ENCODE data around the gene GBGT1. TPM values are rescaled to one million over a fixed set of nuclear protein-coding genes. Genes with fewer than 3 reads are reported as not detected.

The GBGT1 gene
- total and polyA plus RNA-seq, 2 experiments from 2014 or later: 4.0 to 10.1 TPM

DNA sequence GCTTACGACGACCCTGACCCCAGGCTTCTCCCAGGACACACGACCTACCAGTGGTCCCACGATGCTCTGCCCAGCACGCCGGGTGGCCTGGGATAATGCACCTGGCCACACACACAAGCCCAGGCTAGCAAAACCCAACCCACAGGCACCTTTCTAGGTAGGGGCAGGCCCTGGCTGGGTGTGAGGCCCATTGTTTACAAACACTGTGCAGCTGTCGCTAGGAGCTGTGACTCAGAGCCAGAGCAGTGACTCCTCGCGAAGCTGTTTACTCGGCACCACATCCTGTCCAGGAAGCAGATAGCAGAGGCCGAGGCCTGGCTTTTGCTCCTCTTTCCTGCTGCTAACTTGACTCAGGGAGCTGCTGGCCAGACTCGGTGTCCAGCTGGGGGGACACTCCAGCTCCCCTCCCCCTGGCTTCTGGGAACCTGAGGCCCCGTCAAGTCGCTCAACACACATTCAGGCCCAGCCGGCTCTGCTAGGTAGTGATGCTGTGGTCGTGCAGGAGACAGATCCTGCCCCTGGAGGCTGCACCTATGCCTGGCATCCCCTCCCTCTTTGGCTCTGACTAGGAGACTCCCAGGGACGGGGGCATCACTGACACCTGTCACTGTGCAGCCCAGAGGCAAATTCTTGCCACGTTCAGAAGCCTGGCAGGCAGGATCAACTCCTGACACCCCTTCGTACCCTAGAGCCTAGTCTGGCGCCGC lies 29.9 kb downstream of the GBGT1 start:
- DNase-seq (ENCODE audit: low spot score): peak; percentile 94
- no peak for TF ChIP-seq EZH2phosphoT487 (IDR thresholded peaks at IDR 0.05; ENCODE audit: low read depth, severe bottlenecking, unreplicated experiment)
- TF ChIP-seq, protein P1, sequence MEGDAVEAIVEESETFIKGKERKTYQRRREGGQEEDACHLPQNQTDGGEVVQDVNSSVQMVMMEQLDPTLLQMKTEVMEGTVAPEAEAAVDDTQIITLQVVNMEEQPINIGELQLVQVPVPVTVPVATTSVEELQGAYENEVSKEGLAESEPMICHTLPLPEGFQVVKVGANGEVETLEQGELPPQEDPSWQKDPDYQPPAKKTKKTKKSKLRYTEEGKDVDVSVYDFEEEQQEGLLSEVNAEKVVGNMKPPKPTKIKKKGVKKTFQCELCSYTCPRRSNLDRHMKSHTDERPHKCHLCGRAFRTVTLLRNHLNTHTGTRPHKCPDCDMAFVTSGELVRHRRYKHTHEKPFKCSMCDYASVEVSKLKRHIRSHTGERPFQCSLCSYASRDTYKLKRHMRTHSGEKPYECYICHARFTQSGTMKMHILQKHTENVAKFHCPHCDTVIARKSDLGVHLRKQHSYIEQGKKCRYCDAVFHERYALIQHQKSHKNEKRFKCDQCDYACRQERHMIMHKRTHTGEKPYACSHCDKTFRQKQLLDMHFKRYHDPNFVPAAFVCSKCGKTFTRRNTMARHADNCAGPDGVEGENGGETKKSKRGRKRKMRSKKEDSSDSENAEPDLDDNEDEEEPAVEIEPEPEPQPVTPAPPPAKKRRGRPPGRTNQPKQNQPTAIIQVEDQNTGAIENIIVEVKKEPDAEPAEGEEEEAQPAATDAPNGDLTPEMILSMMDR (IDR thresholded peaks at IDR 0.05; ENCODE audit: poor library complexity): no peak
- TF ChIP-seq EZH2 (IDR thresholded peaks at IDR 0.05; ENCODE audit: borderline replicate concordance): no peak
- H3K27me3 ChIP-seq: no peaks in the 10 kb centered on the region
- H3K4me2 ChIP-seq: peak overlapping the region; percentile 43
- no peak overlapping the region for H3K4me3 ChIP-seq
- peaks cover 31% of the 10 kb centered on the region for H3K4me1 ChIP-seq (ENCODE audit: insufficient read depth)
- H3K9me3 ChIP-seq (ENCODE audit: low read depth): no peaks in the 10 kb centered on the region
- peaks cover 28% of the 10 kb centered on the region for H4K20me1 ChIP-seq (ENCODE audit: insufficient read depth, poor library complexity, severe bottlenecking)
- peaks cover 69% of the 10 kb centered on the region for H3K79me2 ChIP-seq
- no peaks in the 10 kb centered on the region for H3K36me3 ChIP-seq (replicated peaks; ENCODE audit: insufficient read depth, low read depth)
- 47% methylated on average over 20 of the region's 21 CpGs for WGBS (ENCODE audit: low lambda C conversion rate, missing lambda C conversion rate)
- H3K9me2 ChIP-seq (replicated peaks; ENCODE audit: insufficient read depth): no peaks in the 10 kb centered on the region
- H2AFZ ChIP-seq: no peak overlapping the region
- peak overlapping the region; percentile 95 for H3K27ac ChIP-seq

DNA sequence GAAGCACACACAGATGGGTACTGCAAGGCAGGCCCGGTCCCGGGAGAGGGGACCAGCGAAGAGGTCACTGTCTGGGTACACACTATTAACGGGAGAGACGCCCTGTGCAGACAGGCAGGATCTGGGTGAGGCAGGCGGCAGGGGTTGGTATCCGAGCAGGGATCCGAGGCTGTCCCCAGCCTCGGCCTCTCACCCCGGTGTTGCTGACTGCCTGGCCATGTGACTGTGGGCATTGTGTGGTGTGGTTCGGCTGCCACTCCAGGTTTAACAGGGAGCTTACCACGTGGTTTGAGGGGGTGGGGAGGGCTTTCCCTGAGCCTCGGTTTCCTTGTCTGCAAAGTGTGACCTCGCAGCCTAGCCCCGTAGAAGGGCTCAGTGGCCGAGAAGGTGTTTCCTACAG lies 31.5 kb downstream of the GBGT1 start:
- peaks cover 31% of the 10 kb centered on the region for H3K4me1 ChIP-seq (ENCODE audit: insufficient read depth)
- DNase-seq (ENCODE audit: low spot score): no peak
- no peaks in the 10 kb centered on the region for H3K36me3 ChIP-seq (replicated peaks; ENCODE audit: insufficient read depth, low read depth)
- no peak overlapping the region for H3K4me3 ChIP-seq
- TF ChIP-seq EZH2 (IDR thresholded peaks at IDR 0.05; ENCODE audit: borderline replicate concordance) (no peak), EZH2phosphoT487 (IDR thresholded peaks at IDR 0.05; ENCODE audit: low read depth, severe bottlenecking, unreplicated experiment) (no peak)
- TF ChIP-seq, protein P1 (IDR thresholded peaks at IDR 0.05; ENCODE audit: poor library complexity): no peak
- H3K4me2 ChIP-seq: no peak overlapping the region
- H3K27ac ChIP-seq: no peak overlapping the region
- H3K27me3 ChIP-seq: no peaks in the 10 kb centered on the region
- H2AFZ ChIP-seq: no peak overlapping the region
- no peaks in the 10 kb centered on the region for H3K9me2 ChIP-seq (replicated peaks; ENCODE audit: insufficient read depth)
- peaks cover 31% of the 10 kb centered on the region for H4K20me1 ChIP-seq (ENCODE audit: insufficient read depth, poor library complexity, severe bottlenecking)
- peaks cover 57% of the 10 kb centered on the region for H3K79me2 ChIP-seq
- H3K9me3 ChIP-seq (ENCODE audit: low read depth): no peaks in the 10 kb centered on the region
- WGBS (ENCODE audit: low lambda C conversion rate, missing lambda C conversion rate): 91% methylated on average over 16 of the region's 16 CpGs

DNA sequence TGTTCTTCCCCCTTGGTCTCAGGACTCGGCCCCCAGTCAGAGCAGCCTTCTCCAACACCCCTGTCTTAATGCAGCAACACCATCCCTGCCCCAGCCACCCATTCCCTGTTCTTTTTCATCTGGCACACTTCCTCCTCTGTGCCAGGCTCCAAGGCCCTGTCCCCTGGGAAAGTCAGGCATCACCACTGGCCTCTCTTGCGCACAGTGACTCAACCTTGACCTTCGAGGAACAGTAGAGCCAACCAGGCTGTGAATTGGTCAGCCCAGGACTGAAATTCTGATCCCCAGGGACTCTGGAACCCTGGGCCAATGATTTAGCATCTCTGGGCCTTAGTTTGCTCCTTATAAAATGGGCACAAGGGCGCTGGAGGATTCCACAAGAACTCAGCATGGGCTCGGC lies 32.2 kb downstream of the GBGT1 start:
- DNase-seq (ENCODE audit: low spot score): no peak
- Histone ChIP-seq H3K4me3 (no peak overlapping the region), H3K36me3 (replicated peaks; ENCODE audit: insufficient read depth, low read depth) (no peaks in the 10 kb centered on the region), H3K27ac (no peak overlapping the region), H3K27me3 (no peaks in the 10 kb centered on the region), H4K20me1 (ENCODE audit: insufficient read depth, poor library complexity, severe bottlenecking) (peaks cover 32% of the 10 kb centered on the region), H3K4me1 (ENCODE audit: insufficient read depth) (peaks cover 31% of the 10 kb centered on the region), H3K4me2 (no peak overlapping the region), H3K9me3 (ENCODE audit: low read depth) (no peaks in the 10 kb centered on the region), H3K79me2 (peaks cover 53% of the 10 kb centered on the region), H3K9me2 (replicated peaks; ENCODE audit: insufficient read depth) (no peaks in the 10 kb centered on the region), H2AFZ (no peak overlapping the region)
- WGBS (ENCODE audit: low lambda C conversion rate, missing lambda C conversion rate): 98% methylated on average over 5 of the region's 5 CpGs
- TF ChIP-seq, protein P1 (IDR thresholded peaks at IDR 0.05; ENCODE audit: poor library complexity): no peak
- TF ChIP-seq EZH2phosphoT487 (IDR thresholded peaks at IDR 0.05; ENCODE audit: low read depth, severe bottlenecking, unreplicated experiment) (no peak), EZH2 (IDR thresholded peaks at IDR 0.05; ENCODE audit: borderline replicate concordance) (no peak)

All from hepatocyte (in vitro differentiated cells).